HCT116 (cell line): Measurements from ENCODE around the gene CHD8. TPM values are rescaled to one million over a fixed set of nuclear protein-coding genes. Genes with fewer than 3 reads are reported as not detected.

ENCODE experiments used
- ATAC-seq: fragments of 200-7000 bp; cut with Tn5 transposase; 2 replicates; pipeline ENCODE4 v1.9.1; 2020; ENCODE audit warnings: mild to moderate bottlenecking, moderate library complexity
- BruUV-seq: library from RNA; stranded (reverse); fragments of 400-500 nt; replicated peaks from 2 replicates; lab custom pipeline; 2021; lab: Mats Ljungman, UMichigan
- CTCF ChIA-PET: fragments of 300-600 bp; sonication (Branson Sonifier 250); formaldehyde crosslinking; loops from one replicate; lab custom pipeline; 2021; ENCODE audit warnings: antibody characterized with exemption; lab: Charles Lee
- POLR2A ChIA-PET: fragments of 300-600, 350-600 bp; sonication (Branson Sonifier 250); formaldehyde crosslinking; loops from one replicate; lab custom pipeline; 2021; ENCODE audit warnings: antibody characterized with exemption; lab: Charles Lee
- RAD21 ChIA-PET, 2 experiments: fragments of 300-600 bp; sonication (Branson Sonifier 250); formaldehyde crosslinking; loops; one replicate each; lab custom pipeline; 2023; ENCODE audit warnings: low total read pairs in 2 of 2; ENCODE audit not compliant: uncharacterized antibody in 2 of 2, unreplicated experiment in 2 of 2, low non-redundant PET in 1 of 2; lab: Charles Lee
- DNase-seq: peaks from one replicate; pipeline ENCODE4 v3.0.0-alpha.2; 2010; ENCODE audit warnings: low read depth, low spot score
- H2AFZ ChIP-seq: fragments of 200-600 bp; shearing (Covaris generic), sonication (generic); 2 replicates; pipeline ENCODE4 v1.6.1; 2017; ENCODE audit warnings: low read depth, mixed run types, mixed read lengths, antibody characterized with exemption, low read length; ENCODE audit not compliant: poor library complexity, severe bottlenecking
- H3K27ac ChIP-seq: 2 replicates; pipeline ENCODE4 v1.5.1; 2012; ENCODE audit warnings: low read depth, low read length
- H3K27me3 ChIP-seq: fragments of 200-600 bp; sonication (generic); 2 replicates; pipeline ENCODE4 v1.6.1; 2016; ENCODE audit warnings: mixed run types, low read length, mixed read lengths; ENCODE audit not compliant: insufficient read depth
- H3K36me3 ChIP-seq, 2 experiments: fragments of 200-500 bp in 1 of 2; fragments of 200-600 bp in 1 of 2; sonication (Bioruptor generic) in 1 of 2; sonication (generic) in 1 of 2; 2 replicates each; pipeline versions ENCODE4 v1.5.1 to v1.6.1; 2014 to 2016; ENCODE audit warnings: low read length in 2 of 2, inconsistent platforms in 1 of 2, mixed read lengths in 1 of 2, mixed run types in 1 of 2; ENCODE audit not compliant: insufficient read depth in 2 of 2, control insufficient read depth in 1 of 2
- H3K4me1 ChIP-seq, 2 experiments: fragments of 200-600 bp in 1 of 2; sonication (generic) in 1 of 2; 2 replicates each; pipeline versions ENCODE4 v1.5.1 to v1.6.1; 2012 to 2017; ENCODE audit warnings: low read length in 2 of 2, inconsistent platforms in 1 of 2, mild to moderate bottlenecking in 1 of 2, mixed read lengths in 1 of 2, mixed run types in 1 of 2, moderate library complexity in 1 of 2; ENCODE audit not compliant: insufficient read depth in 2 of 2, control insufficient read depth in 1 of 2
- H3K4me2 ChIP-seq: fragments of 200-600 bp; sonication (generic); 2 replicates; pipeline ENCODE4 v1.6.1; 2017; ENCODE audit warnings: mixed run types, low read length, mixed read lengths
- H3K4me3 ChIP-seq, 2 experiments: fragments of 200-600 bp in 1 of 2; sonication (generic) in 1 of 2; replicated peaks in 1 of 2; 2 replicates each; pipeline ENCODE4 v1.5.1; 2011 to 2016; ENCODE audit warnings: low read length in 2 of 2, control low read depth in 1 of 2, low read depth in 1 of 2, mild to moderate bottlenecking in 1 of 2, mixed read lengths in 1 of 2, mixed run types in 1 of 2
- H3K79me2 ChIP-seq: fragments of 200-600 bp; sonication (generic); 2 replicates; pipeline ENCODE4 v1.6.1; 2017; ENCODE audit warnings: mild to moderate bottlenecking, mixed run types, low read length, moderate library complexity, mixed read lengths; ENCODE audit not compliant: insufficient read depth
- H3K9ac ChIP-seq: fragments of 200-600 bp; sonication (generic); 2 replicates; pipeline ENCODE4 v1.6.1; 2016; ENCODE audit warnings: low read length, mixed read lengths
- H3K9me2 ChIP-seq: fragments of 200-600 bp; sonication (generic), shearing (Covaris generic); 2 replicates; pipeline ENCODE4 v1.6.1; 2017; ENCODE audit warnings: mixed run types, mild to moderate bottlenecking, moderate library complexity; ENCODE audit not compliant: insufficient read depth
- H3K9me3 ChIP-seq, 2 experiments: fragments of 200-500 bp in 1 of 2; fragments of 200-600 bp in 1 of 2; sonication (Bioruptor generic) in 1 of 2; sonication (generic) in 1 of 2; 2 replicates each; pipeline ENCODE4 v1.6.1; 2014 to 2017; ENCODE audit warnings: low read length in 2 of 2, mixed read lengths in 2 of 2, inconsistent platforms in 1 of 2, low read depth in 1 of 2, mild to moderate bottlenecking in 1 of 2, mixed run types in 1 of 2, moderate library complexity in 1 of 2; ENCODE audit not compliant: control insufficient read depth in 1 of 2, insufficient read depth in 1 of 2
- H4K20me1 ChIP-seq: fragments of 200-600 bp; sonication (generic), shearing (Covaris generic); 2 replicates; pipeline ENCODE4 v1.6.1; 2017; ENCODE audit warnings: mixed run types, mild to moderate bottlenecking, moderate library complexity; ENCODE audit not compliant: insufficient read depth
- CEBPB ChIP-seq: IDR thresholded peaks from 2 replicates; pipeline ENCODE4 v1.6.1; 2012; ENCODE audit warnings: low read depth
- CTCF ChIP-seq, 3 experiments: fragments of 200-600 bp in 1 of 3; sonication (generic) in 1 of 3; IDR thresholded peaks in 2 of 3; conservative IDR thresholded peaks in 1 of 3; 2 replicates each; pipeline ENCODE4 v1.5.1; 2012 to 2017; ENCODE audit warnings: low read depth in 2 of 3, low read length in 2 of 3, antibody characterized with exemption in 1 of 3, borderline replicate concordance in 1 of 3, control low read depth in 1 of 3, mild to moderate bottlenecking in 1 of 3, mixed read lengths in 1 of 3, mixed run types in 1 of 3, moderate library complexity in 1 of 3; ENCODE audit not compliant: insufficient read depth in 1 of 3
- EGR1 ChIP-seq: IDR thresholded peaks from 2 replicates; pipeline ENCODE4 v1.6.1; 2012; ENCODE audit warnings: low read depth
- ELF1 ChIP-seq: IDR thresholded peaks from 2 replicates; pipeline ENCODE4 v1.6.1; 2012; ENCODE audit warnings: low read depth, borderline replicate concordance
- EZH2 ChIP-seq: fragments of 200-600 bp; sonication (generic); IDR thresholded peaks from 2 replicates; pipeline ENCODE4 v1.6.1; 2017; ENCODE audit warnings: antibody characterized with exemption, mixed run types
- FOSL1 ChIP-seq: IDR thresholded peaks from 2 replicates; pipeline ENCODE4 v1.6.1; 2012; ENCODE audit warnings: low read depth
- POLR2A ChIP-seq: IDR thresholded peaks from 2 replicates; pipeline ENCODE4 v1.7.0; 2011; ENCODE audit warnings: borderline replicate concordance; ENCODE audit not compliant: insufficient read depth, insufficient read length; ENCODE audit errors: extremely low read depth
- RAD21 ChIP-seq: IDR thresholded peaks from 2 replicates; pipeline ENCODE4 v1.6.1; 2012; ENCODE audit warnings: low read depth, mild to moderate bottlenecking
- REST ChIP-seq: IDR thresholded peaks from 2 replicates; pipeline ENCODE4 v1.6.1; 2012; ENCODE audit warnings: low read depth
- SIN3A ChIP-seq: IDR thresholded peaks from 2 replicates; pipeline ENCODE4 v1.6.1; 2012; ENCODE audit warnings: low read depth
- SP1 ChIP-seq: IDR thresholded peaks from 2 replicates; pipeline ENCODE4 v1.6.1; 2012; ENCODE audit warnings: low read depth
- TCF7L2 ChIP-seq: IDR thresholded peaks from 2 replicates; pipeline ENCODE4 v1.7.0; 2011; ENCODE audit warnings: borderline replicate concordance, inconsistent platforms; ENCODE audit not compliant: insufficient read depth, insufficient read length; ENCODE audit errors: extremely low read depth
- YY1 ChIP-seq: IDR thresholded peaks from 2 replicates; pipeline ENCODE4 v1.6.1; 2011; ENCODE audit warnings: low read length, low read depth, moderate library complexity, mild to moderate bottlenecking; ENCODE audit not compliant: insufficient replicate concordance; ENCODE audit errors: extremely low read depth
- ZBTB33 ChIP-seq: IDR thresholded peaks from 2 replicates; pipeline ENCODE4 v1.6.1; 2011; ENCODE audit warnings: mild to moderate bottlenecking, low read length, moderate library complexity; ENCODE audit not compliant: insufficient replicate concordance; ENCODE audit errors: extremely low read depth
- ZFX ChIP-seq: fragments of 450-650 bp; IDR thresholded peaks from 2 replicates; pipeline ENCODE4 v1.6.1; 2017
- ZNF274 ChIP-seq: fragments of 200-500 bp; sonication (Bioruptor generic); IDR thresholded peaks from 2 replicates; pipeline ENCODE4 v1.6.1; 2014; ENCODE audit warnings: mild to moderate bottlenecking, low read depth, low read length, inconsistent platforms
- intact Hi-C: fragments of 100-400 bp; cut with micrococcal nuclease; formaldehyde crosslinking; loops from 2 replicates; pipeline ENCODE4 v1.10.0; 2022
- total RNA-seq: library from RNA; stranded (reverse); gene quantifications from one replicate; pipeline ENCODE4 v1.2.1, GENCODE V29; 2021; ENCODE audit not compliant: unreplicated experiment

CHD8 gene
- total RNA-seq, 1 experiment from 2014 or later, result 46.8 TPM

- ATAC-seq (no peak), DNase-seq (no peak)
- Histone ChIP-seq H3K36me3 (peaks cover 4 to 5% of the 10 kb centered on the region in 2 experiments; a peak in 1 of 4 replicates), H3K79me2 (no peaks in the 10 kb centered on the region), H3K4me2 (no peak overlapping the region), H2AFZ (no peak overlapping the region), H3K9me2 (no peaks in the 10 kb centered on the region), H3K27me3 (no peaks in the 10 kb centered on the region), H3K9me3 (no peaks in the 10 kb centered on the region), H3K27ac (no peak overlapping the region), H3K4me3 (no peak overlapping the region), H4K20me1 (peaks cover 3% of the 10 kb centered on the region; the same call in 1 of the 2 replicates), H3K9ac (no peak overlapping the region), H3K4me1 (no peaks in the 10 kb centered on the region)
- intact Hi-C loops, result no loop called here
- ChIA-PET RAD21 (no interaction called here), POLR2A (no interaction called here), CTCF (no interaction called here)
- TF ChIP-seq SP1 (no peak), CEBPB (no peak), ZBTB33 (no peak), POLR2A (no peak), ELF1 (no peak), TCF7L2 (no peak), EZH2 (no peak), FOSL1 (no peak), EGR1 (no peak), SIN3A (no peak), REST (no peak), YY1 (no peak), RAD21 (no peak), ZNF274 (no peak), ZFX (no peak), CTCF (IDR thresholded peaks at IDR 0.05 in 2 of 3, conservative IDR thresholded peaks at IDR 0.05 in 1 of 3; ENCODE audit: borderline replicate concordance in 1 of 3, insufficient read depth in 1 of 3, low read depth in 2 of 3, low read length in 2 of 3) (no peak)
- BruUV-seq, result no TSS peak
Observed at GRCh38 chr14:21346532-21347135, 109.3 kb downstream of the CHD8 start.
